Inferior parietal cortex (tissue), 1 donor: Measurements from ENCODE around the gene STXBP5.

Experiments used
- DNase-seq: peaks from one replicate; pipeline ENCODE4 v3.0.0-alpha.2; 2016; ENCODE audit errors: extremely low spot score

Gene STXBP5

GRCh38 chr6:147297663-147298316, 93.6 kb downstream of the STXBP5 start:
- DNase-seq = no peak

- DNase-seq = no peak
Observed at GRCh38 chr6:147298461-147298860, 94.2 kb downstream of the STXBP5 start.

GRCh38 chr6:147299035-147299434, 94.8 kb downstream of the STXBP5 start:
- no peak for DNase-seq

- no peak for DNase-seq
Observed at GRCh38 chr6:147301070-147301469, 96.9 kb downstream of the STXBP5 start.

- no peak for DNase-seq
Observed at GRCh38 chr6:147304016-147304415, 99.8 kb downstream of the STXBP5 start.

GRCh38 chr6:147310521-147310920, 106.3 kb downstream of the STXBP5 start:
- DNase-seq = no peak

GRCh38 chr6:147311218-147311617, 107.0 kb downstream of the STXBP5 start:
- DNase-seq = no peak

GRCh38 chr6:147321260-147321659, 117.0 kb downstream of the STXBP5 start:
- DNase-seq = no peak

- DNase-seq = no peak
Observed at GRCh38 chr6:147322299-147323162, 118.3 kb downstream of the STXBP5 start.

- no peak for DNase-seq
Observed at GRCh38 chr6:147325557-147325956, 121.3 kb downstream of the STXBP5 start.

- DNase-seq = no peak
Observed at GRCh38 chr6:147331401-147331800, 127.2 kb downstream of the STXBP5 start.

GRCh38 chr6:147337921-147338320, 133.7 kb downstream of the STXBP5 start:
- DNase-seq = no peak

GRCh38 chr6:147341486-147341885, 137.3 kb downstream of the STXBP5 start:
- DNase-seq = no peak

- no peak for DNase-seq
Observed at GRCh38 chr6:147345902-147346301, 141.7 kb downstream of the STXBP5 start.

- DNase-seq = no peak
Observed at GRCh38 chr6:147347179-147347881, 143.1 kb downstream of the STXBP5 start.

- no peak for DNase-seq
Observed at GRCh38 chr6:147347882-147348575, 143.8 kb downstream of the STXBP5 start.

GRCh38 chr6:147361311-147361981, 157.2 kb downstream of the STXBP5 start:
- DNase-seq = no peak

- DNase-seq = no peak
Observed at GRCh38 chr6:147366290-147366689, 162.1 kb downstream of the STXBP5 start.

GRCh38 chr6:147371325-147371724, 167.1 kb downstream of the STXBP5 start:
- no peak for DNase-seq

GRCh38 chr6:147372806-147373205, 168.6 kb downstream of the STXBP5 start:
- DNase-seq = no peak

GRCh38 chr6:147378819-147379218, 174.6 kb downstream of the STXBP5 start:
- DNase-seq = no peak
